ENCODE data around the gene RAB3A. TPM values are rescaled to one million over a fixed set of nuclear protein-coding genes. Genes with fewer than 3 reads are reported as not detected.

The RAB3A gene, protein sequence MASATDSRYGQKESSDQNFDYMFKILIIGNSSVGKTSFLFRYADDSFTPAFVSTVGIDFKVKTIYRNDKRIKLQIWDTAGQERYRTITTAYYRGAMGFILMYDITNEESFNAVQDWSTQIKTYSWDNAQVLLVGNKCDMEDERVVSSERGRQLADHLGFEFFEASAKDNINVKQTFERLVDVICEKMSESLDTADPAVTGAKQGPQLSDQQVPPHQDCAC
- 2.6 TPM for polyA plus RNA-seq (2013, experiment 1 of 2; ENCODE audit: insufficient read length)
- 2.4 TPM for polyA plus RNA-seq (2013, experiment 2 of 2; ENCODE audit: insufficient read length)

DNA sequence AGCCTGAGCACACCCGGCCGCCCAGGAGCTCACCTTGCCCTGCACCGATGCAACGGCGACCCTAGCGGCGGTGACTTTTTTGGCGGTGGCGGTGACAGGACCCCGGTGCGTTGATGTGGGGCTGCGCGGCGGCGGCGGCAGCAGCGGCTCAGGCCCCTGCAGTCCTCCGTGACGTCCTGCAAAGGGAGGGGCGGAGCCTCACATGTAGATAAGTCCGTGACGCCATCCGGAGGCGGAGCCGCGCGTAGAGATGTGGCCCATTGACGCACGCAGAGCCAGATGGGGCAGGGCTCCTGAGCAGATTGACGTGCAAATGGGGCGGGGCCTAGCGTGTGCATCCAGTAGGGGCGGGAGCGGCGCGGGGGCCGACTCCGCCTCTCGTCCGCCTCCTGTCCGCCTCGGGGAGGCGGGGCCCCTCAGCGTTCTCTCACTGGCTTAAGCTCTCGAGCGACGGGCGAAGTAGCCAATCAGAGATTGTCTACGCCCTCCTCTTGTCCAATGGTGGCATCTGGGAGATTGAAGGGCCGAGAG, at the start of gene RAB3A:
Gene RAB3A, minus strand, starts transcription at position 180 of the 531 bp plus-strand sequence. CDS start 1,302 bp downstream, outside the sequence.
- DNase-seq, result peak; percentile 100

GRCh38 chr19:18253130-18253529, 49.3 kb upstream of the RAB3A start:
- DNase-seq, result no peak

- no peak for DNase-seq
Observed at GRCh38 chr19:18252370-18252717, 48.5 kb upstream of the RAB3A start.

GRCh38 chr19:18251587-18252369, 47.9 kb upstream of the RAB3A start:
- peak; percentile 50 for DNase-seq

- DNase-seq, result no peak
Observed at GRCh38 chr19:18249834-18250233, 46.0 kb upstream of the RAB3A start.

GRCh38 chr19:18245297-18245696, 41.5 kb upstream of the RAB3A start:
- DNase-seq, result no peak

GRCh38 chr19:18239303-18239702, 35.5 kb upstream of the RAB3A start:
- no peak for DNase-seq

GRCh38 chr19:18234194-18234593, 30.4 kb upstream of the RAB3A start:
- no peak for DNase-seq

DNA sequence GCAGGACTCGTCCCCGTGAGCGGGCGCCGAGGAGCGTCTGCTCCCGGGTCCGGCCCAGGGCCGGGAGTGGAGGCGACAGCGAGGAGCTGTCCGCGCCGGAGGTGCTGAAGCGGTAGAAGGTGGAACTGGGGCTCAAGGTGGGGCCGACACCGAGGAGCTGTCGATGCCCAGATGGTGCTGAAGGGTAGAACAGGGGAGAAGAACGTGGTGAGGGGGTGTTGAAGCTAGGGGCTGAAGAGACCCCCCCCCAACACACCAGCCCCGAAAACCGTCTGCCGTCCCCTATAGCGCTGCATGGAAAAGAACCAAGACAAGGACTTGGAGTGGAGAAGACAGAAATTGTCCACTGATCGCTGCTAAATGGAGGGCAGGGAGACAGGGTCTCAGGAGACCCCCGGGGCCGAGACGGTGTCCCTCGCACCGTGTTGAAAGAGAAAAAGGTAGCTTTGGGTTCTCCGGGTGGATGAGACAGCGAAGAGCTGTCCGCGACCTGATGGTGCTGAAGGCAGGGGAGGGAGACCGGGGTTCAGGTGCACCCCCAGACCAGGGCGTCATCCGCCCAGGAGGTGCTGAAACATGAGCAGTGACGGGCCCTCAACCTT, 29.5 kb upstream of the RAB3A start:
- DNase-seq, result peak; percentile 25

GRCh38 chr19:18232540-18233223, 28.8 kb upstream of the RAB3A start:
- no peak for DNase-seq

DNA sequence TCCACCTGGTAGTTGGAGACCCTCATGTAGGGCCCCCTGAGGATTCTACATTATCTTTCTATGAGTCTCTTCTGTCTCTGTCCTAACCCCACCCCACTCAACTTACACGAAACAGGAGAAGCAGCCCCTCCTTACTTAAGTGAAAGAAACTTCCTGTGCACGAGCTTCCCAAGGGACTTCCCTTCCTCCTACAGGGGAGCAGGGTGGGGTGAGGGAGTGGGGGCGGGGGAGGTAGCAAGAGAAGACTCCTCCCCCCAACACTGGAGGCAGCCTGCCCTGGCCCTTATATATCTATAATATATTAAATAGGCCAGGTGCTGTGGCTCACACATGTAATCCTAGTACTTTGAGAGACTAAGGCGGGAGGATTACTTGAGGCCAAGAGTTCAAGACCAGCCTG, 27.9 kb upstream of the RAB3A start:
- DNase-seq, result no peak

GRCh38 chr19:18230941-18231734, 27.3 kb upstream of the RAB3A start:
- DNase-seq, result no peak

- DNase-seq, result no peak
Observed at GRCh38 chr19:18229915-18230314, 26.1 kb upstream of the RAB3A start.

- no peak for DNase-seq
Observed at GRCh38 chr19:18229474-18229873, 25.6 kb upstream of the RAB3A start.

- DNase-seq, result no peak
Observed at GRCh38 chr19:18227781-18228271, 24.0 kb upstream of the RAB3A start.

DNA sequence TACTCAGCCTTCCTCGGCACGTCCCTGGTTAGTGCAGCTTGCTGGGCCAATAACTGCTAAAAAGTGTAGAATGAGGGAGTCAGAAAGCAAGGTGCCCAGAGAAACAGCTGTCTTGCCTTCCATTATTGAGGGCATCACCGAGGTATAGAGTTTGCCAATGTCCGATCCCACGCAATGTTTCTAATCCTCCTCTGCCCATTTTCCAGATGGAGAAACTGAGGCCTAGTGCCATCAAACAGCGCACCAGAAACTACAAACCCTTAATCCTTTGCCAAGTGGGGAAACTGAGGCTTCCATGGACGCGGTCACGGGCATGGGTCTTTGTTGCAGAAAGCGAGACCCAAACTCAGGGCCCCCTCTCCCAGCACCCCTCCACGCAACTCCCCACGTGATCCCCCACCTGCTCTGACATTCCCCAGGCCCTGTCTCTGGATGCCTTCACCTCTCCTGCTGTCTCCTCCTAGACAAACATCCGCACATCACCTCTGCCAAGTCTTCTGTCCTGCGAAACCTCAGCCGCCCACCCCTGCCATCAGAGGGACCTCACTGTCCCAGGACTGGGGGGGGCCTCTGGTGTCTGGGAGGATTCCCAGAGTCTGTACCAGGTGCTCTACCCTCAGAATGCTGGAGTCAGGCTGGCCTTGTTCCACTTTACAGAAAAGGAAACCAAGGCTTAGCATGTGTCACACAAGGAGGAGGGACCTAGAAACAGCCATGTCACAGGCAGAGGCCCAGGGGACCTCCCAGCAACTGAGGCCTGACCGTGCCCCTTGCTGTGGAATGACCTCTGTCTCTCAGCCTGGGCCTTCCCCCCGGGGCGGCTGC, 23.3 kb upstream of the RAB3A start:
- DNase-seq, result no peak

DNA sequence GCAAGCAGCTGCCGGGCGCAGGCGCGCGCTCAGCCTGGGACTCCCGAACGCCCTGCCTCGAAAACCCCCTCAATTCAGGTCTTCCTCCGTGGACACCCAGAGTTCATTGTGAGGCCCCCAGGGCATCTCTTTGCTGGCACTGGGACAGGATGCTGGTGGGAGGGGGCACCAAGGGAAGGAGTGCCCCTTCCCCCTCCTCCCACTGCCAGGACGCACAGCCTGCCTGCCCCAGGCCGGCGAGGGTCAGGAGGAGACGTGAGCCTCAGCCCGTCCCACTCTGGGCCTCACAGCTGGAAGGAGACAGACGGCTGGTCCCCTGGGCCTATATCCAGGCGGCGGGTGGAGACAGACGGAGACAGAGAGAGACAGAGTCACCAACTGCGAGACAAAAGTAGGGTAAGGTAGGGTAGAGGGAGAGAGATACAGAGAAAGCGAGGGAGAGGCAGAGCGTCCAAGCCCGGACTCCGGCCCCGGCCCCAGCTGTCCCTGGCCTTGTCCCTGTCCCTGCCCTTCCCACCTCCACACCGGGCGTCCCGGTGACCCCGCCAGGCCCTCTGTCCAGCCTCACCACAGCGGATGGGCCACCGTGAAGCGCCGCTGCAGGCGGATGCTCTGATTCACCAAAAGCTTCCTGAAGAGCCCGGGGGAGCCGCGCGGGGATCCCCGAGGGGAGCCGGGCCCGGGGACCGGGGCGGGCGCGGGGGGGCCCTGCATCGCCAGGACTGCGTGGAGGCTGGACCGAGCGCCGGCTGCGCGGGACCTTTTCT, 22.0 kb upstream of the RAB3A start, which contains the start of gene PDE4C:
Gene PDE4C, minus strand, starts transcription at position 737 of the 767 bp plus-strand sequence. Its CDS starts 23 bp downstream, at position 714.
- DNase-seq, result no peak

DNA sequence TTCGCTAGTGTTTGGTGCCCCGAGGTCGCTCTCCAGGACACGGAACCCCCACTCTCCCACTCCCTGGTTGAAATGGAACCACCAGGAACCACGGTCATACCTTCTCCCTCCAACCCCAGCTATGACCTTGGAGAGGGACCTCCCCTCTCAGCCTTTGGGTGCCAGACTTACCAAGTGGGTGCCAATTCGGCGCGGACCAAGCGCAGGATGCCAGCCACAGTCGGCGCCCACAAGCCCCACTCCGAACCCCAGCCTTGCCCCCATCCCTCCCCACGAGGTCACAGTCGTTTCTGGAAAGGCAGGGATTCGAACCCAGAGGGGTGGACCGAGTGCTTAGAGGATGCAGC, 21.5 kb upstream of the RAB3A start:
- DNase-seq, result no peak

DNA sequence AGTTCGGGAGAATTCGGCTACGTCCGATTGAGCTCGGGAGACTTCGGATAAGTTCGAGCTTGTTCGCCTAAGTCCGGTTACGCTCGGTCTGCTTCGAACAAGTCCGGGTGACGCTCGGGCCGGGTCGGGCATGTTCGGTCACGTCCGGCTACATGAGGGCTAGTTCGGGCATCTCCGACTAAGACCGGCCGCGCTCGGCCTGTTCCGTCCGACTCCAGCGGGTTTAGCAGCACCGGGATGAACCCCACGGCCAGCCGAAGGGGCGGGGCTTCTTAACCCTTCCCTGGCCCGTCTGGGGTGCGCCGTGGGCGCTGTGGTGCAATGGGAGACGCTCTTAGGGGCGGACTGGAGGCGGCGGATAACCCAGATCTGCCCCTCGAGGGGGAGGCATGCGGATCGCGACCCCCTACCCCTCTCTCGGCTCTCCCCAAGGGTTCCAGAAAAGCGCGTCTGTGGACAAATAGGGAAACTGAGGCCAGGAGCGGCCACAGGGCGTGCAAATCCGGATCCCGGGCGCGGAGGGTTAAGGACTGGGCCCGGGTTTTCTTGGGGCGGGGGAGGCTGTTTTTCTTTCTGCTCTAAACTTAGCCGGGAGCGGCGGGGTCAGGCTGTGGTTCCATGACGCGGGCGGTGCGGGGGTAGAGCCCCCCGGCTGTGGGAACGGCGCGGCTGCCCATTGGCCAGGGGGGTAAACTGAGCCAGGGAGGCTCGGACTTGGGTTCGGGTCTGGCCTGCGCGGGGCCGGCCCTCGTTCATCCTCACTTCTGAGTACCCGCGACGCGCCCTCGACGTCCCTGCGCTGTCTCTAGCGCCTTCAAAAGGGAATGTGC, 20.9 kb upstream of the RAB3A start:
- peak; percentile 96 for DNase-seq
